GM18858 (cell line): ENCODE results near the gene CYP4F2.
A peak's percentile ranks its signal among the peaks of the same experiment; 100 is the strongest.
"Not testable (repeated sequence)": the region's sequence is repeated elsewhere in the genome, so short reads cannot be mapped to it uniquely, and the experiment has no call there.

Experiments
- ATAC-seq: cut with Tn5 transposase; IDR thresholded peaks from one replicate; pipeline ENCODE4 v1.9.1; 2021; ENCODE audit not compliant: unreplicated experiment

The CYP4F2 gene

DNA sequence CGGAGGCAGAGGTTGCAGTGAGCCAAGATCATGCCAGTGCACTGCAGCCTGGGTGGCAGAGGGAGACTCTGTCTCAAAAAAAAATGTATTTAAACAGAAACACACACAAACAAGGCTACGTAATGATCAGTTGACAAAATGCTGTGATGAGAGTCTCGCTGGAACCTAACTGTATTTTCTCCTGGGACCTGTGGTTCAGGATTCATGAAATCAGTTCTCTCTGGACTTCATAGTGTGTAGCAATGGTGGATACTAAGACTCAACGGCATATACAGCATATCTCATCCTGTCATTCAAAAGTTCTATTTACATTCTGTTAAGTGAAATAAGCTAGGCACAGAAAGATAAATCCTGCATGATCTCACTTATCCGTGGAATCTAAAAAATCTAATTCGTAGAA lies 37.4 kb downstream of the CYP4F2 start:
- no peak for ATAC-seq

GRCh38 chr19:15859187-15859586 lies 38.7 kb downstream of the CYP4F2 start:
- ATAC-seq, result no peak

GRCh38 chr19:15850385-15850784 lies 47.5 kb downstream of the CYP4F2 start:
- no peak for ATAC-seq

GRCh38 chr19:15846923-15847322 lies 51.0 kb downstream of the CYP4F2 start:
- ATAC-seq, result no peak

- ATAC-seq, result not testable (repeated sequence)
Observed at GRCh38 chr19:15843894-15844222, 54.0 kb downstream of the CYP4F2 start.

DNA sequence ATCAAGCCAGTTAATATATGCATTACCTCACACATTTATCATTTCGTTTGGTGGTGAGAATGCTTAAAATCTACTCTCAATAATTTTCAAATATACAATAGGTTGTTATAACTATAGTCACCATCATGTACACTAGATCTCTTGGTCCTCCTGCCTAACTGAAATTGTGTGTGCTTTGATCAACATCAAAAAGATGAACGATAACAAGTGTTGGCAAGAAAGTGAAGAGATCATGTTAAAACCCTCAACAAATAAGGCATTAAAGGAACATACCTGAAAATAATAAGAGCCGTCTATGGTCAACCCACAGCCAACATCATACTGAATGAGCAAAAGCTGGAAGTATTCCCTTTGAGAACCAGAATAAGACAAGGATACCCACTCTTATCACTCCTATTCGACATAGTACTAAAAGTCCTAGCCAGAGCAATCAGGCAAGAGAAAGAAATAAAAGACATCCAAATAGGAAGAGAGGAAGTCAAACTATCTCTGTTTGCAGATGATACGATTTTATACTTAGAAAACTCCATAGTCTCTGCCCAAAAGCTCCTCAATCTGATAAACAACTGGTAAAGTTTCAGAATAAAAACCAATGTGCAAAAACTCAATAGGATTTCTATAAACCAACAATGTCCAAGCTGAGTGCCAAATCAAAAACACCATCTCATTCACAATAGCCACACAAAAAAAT lies 54.5 kb downstream of the CYP4F2 start:
- ATAC-seq, result no peak

GRCh38 chr19:15841875-15842569 lies 55.9 kb downstream of the CYP4F2 start:
- ATAC-seq, result no peak

DNA sequence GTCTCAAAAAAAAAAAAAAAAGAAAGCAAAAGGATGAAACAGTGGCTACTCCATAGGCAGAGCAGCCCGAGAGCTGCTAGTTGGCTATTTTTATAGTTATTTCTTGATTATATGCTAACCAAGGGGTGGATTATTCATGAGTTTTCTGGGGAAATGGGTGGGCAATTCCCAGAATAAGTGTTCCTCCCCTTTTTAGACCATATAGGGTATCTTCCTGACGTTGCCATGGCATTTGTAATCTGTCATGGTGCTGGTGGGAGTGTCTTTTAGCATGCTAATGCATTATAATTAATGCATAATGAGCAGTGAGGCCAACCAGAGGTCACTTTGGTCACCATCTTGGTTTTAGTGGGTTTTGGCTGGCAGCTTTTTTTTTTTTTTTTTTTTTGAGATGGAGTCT lies 57.0 kb downstream of the CYP4F2 start:
- no peak for ATAC-seq

- ATAC-seq, result not testable (repeated sequence)
Observed at GRCh38 chr19:15839888-15840287, 58.0 kb downstream of the CYP4F2 start.

DNA sequence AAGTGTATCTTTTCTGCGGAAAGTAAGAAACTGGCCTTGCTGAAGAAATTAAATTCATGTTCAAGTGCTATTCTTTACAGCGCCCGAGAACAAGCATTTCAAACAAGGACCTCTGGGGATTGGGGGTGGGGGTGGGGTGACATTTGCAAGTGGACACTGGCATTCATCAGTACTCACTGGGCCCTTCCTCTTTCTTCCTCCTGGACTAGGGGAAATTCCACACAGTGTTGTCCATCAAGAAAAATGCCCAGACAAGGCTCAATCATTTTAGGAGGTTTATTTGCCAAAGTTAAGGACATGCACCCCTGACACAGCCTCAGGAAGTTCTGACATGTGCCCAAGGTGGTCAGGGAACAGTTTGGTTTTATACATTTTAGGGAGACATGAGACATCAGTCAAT lies 59.5 kb downstream of the CYP4F2 start:
- ATAC-seq, result no peak

GRCh38 chr19:15837221-15837731 lies 60.6 kb downstream of the CYP4F2 start:
- no peak for ATAC-seq

GRCh38 chr19:15836330-15837220 lies 61.3 kb downstream of the CYP4F2 start:
- ATAC-seq, result peak; percentile 80

DNA sequence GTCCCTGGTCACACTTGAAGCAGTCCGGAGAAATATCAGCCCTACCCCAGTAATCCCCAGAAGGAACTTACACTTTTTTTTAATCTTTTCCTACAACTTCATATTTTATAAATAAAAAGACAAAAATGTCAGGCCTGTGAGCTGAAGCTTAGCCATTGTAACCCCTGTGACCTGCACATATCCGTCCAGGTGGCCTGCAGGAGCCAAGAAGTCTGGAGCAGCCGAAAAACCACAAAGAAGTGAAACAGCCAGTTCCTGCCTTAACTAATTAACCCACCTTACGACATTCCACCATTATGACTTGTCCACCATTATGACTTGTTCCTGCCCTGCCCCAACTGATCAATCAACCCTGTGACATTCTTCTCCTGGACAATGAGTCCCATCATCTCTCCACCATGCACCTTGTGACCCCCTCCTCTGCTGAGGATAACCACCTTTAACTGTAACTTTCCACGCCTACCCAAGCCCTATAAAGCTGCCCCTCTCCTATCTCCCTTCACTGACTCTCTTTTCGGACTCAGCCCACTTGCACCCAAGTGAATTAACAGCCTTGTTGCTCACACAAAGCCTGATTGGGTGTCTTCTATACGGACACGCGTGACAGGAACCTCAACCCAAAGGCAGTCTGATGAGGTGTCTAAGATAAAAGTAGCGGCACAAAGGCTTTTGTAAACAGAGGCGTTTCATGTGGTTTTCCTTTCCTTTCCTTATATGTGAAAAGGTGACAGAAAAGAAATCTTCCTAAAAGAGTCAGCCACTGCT lies 62.1 kb downstream of the CYP4F2 start:
- not testable (repeated sequence) for ATAC-seq

DNA sequence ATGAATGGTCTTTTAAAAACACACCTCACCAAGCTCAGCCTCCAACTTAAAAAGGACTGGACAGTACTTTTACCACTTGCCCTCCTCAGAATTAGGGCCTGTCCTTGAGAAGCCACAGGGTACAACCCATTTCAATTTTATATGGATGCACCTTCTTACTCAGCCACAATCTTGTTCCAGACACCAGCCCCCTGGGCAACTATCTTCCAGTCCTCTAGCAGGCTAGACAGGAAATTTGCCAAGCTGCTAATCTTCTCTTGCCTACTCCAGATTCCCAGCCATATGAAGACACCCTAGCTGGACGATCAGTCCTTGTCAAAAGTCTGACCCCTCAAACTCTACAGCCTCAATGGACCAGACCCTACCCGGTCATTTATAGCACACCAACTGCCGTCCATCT lies 63.6 kb downstream of the CYP4F2 start:
- ATAC-seq, result not testable (repeated sequence)

DNA sequence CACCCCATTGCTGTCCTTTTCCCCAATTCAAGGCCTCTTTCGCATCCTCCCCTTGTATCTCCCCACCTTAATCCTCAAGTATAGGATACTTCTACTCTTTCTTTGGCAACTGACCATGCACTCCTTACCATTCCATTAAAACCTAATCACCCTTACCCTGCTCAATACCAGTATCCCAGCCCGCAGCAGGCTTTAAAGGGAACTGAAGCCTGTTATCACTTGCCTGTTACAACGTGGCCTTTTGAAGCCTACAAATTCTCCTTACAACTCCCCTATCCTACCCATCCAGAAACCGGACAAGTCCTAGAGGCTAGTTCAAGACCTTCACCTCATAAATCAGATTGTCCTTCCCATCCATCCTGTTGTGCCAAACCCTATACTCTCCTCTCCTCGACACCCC lies 66.2 kb downstream of the CYP4F2 start:
- no peak for ATAC-seq

GRCh38 chr19:15829786-15830185 lies 68.1 kb downstream of the CYP4F2 start:
- no peak for ATAC-seq

DNA sequence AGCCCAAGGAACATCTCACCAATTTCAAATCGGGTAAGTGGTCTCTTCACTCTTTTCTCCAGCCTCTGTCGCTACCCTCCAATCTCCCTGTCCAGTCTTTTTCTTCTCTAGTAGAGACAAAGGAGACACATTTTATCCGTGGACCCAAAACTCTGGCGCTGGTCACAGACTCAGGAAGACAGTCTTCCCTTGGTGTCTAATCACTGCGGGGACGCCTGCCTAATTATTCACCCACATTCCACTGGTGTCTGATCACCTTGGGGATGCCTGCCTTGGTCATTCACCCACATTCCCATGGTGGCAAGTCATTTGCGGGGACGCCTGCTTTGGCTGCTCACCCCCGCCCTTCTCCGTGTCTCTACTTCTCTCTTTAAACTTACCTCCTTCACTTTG lies 68.6 kb downstream of the CYP4F2 start:
- ATAC-seq, result no peak

GRCh38 chr19:15828611-15829305 lies 69.1 kb downstream of the CYP4F2 start:
- not testable (repeated sequence) for ATAC-seq

DNA sequence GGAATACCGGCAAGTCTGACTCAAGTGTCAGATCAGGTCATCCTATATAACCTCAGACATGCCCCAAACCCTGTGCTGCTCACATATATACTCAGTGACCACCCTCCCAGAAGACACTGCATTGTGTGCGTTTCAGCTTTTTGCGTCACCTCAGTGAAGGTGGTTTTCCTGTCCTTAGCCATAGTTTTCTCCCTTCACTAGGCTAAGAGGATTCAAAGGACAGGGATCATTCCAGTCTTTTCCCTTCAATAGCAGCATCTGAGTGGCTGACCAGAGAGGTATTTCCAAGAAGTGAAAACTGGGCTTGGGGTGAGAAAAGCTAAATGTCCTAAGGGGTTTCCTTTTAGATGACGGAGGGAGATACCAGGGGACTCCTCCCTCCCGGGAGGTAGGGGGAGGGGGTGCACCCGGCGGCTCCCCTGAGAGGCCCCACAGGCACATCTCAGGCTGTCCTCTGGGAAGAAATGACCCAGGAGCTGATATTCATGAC lies 69.7 kb downstream of the CYP4F2 start:
- no peak for ATAC-seq
